ENCODE measurements around the gene SLIT3. TPM values are rescaled to one million over a fixed set of nuclear protein-coding genes. Genes with fewer than 3 reads are reported as not detected.
A peak's percentile ranks its signal among the peaks of the same experiment; 100 is the strongest.

The SLIT3 gene
- total and polyA plus RNA-seq, 8 donors: 1.2 to 24.5 (median 8.6) TPM

GRCh38 chr5:168779333-168779732 is 521.6 kb downstream of the SLIT3 start:
- Histone ChIP-seq H3K4me1 (no peaks in the 10 kb centered on the region), H3K9me3 (no peaks in the 10 kb centered on the region), H3K27me3 (no peaks in the 10 kb centered on the region), H3K4me3 (no peak overlapping the region), H3K27ac (no peak overlapping the region), H3K36me3 (peaks cover 0 to 13% (median under 1%) of the 10 kb centered on the region in 4 donors)
- no peak for DNase-seq
- intact Hi-C loops (cut with DNase I; ENCODE audit: low total_unique reads): no loop called here
- 88 to 100% (median 93%) methylated on average over 2 to 3 of the region's 3 CpGs for WGBS, 5 donors
- TF ChIP-seq EP300 (IDR thresholded peaks at IDR 0.05) (no peak), POLR2AphosphoS5 (IDR thresholded peaks at IDR 0.05) (no peak), POLR2A (IDR thresholded peaks at IDR 0.05) (no peak)
- TF ChIP-seq, protein P1, sequence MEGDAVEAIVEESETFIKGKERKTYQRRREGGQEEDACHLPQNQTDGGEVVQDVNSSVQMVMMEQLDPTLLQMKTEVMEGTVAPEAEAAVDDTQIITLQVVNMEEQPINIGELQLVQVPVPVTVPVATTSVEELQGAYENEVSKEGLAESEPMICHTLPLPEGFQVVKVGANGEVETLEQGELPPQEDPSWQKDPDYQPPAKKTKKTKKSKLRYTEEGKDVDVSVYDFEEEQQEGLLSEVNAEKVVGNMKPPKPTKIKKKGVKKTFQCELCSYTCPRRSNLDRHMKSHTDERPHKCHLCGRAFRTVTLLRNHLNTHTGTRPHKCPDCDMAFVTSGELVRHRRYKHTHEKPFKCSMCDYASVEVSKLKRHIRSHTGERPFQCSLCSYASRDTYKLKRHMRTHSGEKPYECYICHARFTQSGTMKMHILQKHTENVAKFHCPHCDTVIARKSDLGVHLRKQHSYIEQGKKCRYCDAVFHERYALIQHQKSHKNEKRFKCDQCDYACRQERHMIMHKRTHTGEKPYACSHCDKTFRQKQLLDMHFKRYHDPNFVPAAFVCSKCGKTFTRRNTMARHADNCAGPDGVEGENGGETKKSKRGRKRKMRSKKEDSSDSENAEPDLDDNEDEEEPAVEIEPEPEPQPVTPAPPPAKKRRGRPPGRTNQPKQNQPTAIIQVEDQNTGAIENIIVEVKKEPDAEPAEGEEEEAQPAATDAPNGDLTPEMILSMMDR (IDR thresholded peaks at IDR 0.05): no peak

DNA sequence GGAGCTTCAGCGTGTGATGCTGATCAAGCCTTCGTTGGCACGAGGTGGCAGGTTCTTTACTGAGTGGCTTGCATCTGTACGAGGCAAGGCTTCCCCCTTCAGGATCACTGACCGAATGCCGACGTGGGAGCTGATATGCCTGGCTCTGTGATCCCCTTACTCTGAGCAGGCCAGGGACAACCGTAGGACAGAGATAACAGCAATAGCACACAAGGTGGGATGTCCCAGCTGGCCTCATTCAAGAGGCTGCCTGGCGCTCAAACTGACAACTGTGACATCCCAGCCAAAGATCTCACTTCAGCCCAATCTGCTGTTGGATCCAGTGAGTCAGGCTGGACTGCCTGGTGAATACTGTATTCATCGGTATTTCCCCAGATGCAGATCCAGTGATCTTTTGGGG is 522.4 kb downstream of the SLIT3 start:
- H3K4me3 ChIP-seq: no peak overlapping the region
- H3K4me1 ChIP-seq: no peaks in the 10 kb centered on the region
- intact Hi-C loops (cut with DNase I; ENCODE audit: low total_unique reads): no loop called here
- H3K27me3 ChIP-seq: no peaks in the 10 kb centered on the region
- TF ChIP-seq POLR2AphosphoS5 (IDR thresholded peaks at IDR 0.05) (no peak), POLR2A (IDR thresholded peaks at IDR 0.05) (no peak), EP300 (IDR thresholded peaks at IDR 0.05) (no peak)
- TF ChIP-seq, protein P1 (IDR thresholded peaks at IDR 0.05): no peak
- H3K36me3 ChIP-seq: peaks cover 0 to 13% (median 3%) of the 10 kb centered on the region in 4 donors
- 80 to 96% (median 85%) methylated on average over 9 to 10 of the region's 10 CpGs for WGBS, 5 donors
- no peak overlapping the region for H3K27ac ChIP-seq
- H3K9me3 ChIP-seq: no peaks in the 10 kb centered on the region
- DNase-seq: no peak

GRCh38 chr5:168777651-168778050 is 523.3 kb downstream of the SLIT3 start:
- 63 to 79% (median 70%) methylated on average over 2 of the region's 2 CpGs for WGBS, 5 donors
- Histone ChIP-seq H3K27me3 (no peaks in the 10 kb centered on the region), H3K36me3 (peaks cover 0 to 18% (median 7%) of the 10 kb centered on the region in 4 donors), H3K9me3 (no peaks in the 10 kb centered on the region), H3K4me3 (no peak overlapping the region), H3K27ac (no peak overlapping the region), H3K4me1 (no peaks in the 10 kb centered on the region)
- intact Hi-C loops (cut with DNase I; ENCODE audit: low total_unique reads): no loop called here
- DNase-seq: no peak
- TF ChIP-seq EP300 (IDR thresholded peaks at IDR 0.05) (no peak), POLR2A (IDR thresholded peaks at IDR 0.05) (no peak), POLR2AphosphoS5 (IDR thresholded peaks at IDR 0.05) (no peak)
- TF ChIP-seq, protein P1 (IDR thresholded peaks at IDR 0.05): no peak

DNA sequence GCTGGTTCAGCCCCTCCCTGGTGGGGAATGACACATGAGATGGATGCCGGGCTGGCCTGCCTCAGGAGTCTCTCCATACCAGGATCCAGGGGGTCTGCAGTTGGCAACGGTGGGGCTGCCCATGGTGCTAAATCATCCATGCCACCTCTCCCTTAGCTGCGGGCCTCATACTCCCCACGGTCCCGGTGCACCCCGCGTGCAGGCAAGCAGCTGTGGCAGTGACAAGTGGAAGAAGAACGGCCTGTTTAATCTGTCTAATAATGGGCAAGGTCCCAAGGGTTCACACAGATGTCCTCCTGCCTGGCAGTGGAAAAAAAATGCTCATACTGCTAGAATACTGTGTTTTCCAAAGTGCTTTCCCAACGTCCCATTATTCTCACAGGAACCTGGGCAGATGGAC is 524.9 kb downstream of the SLIT3 start:
- H3K9me3 ChIP-seq: no peaks in the 10 kb centered on the region
- peaks cover 0 to 30% (median 13%) of the 10 kb centered on the region in 4 donors for H3K36me3 ChIP-seq
- whole genome bisulfite sequencing, 5 donors: 68 to 81% (median 77%) methylated on average over 9 of the region's 9 CpGs
- H3K4me3 ChIP-seq: no peak overlapping the region
- no peak overlapping the region for H3K27ac ChIP-seq
- H3K27me3 ChIP-seq: no peaks in the 10 kb centered on the region
- H3K4me1 ChIP-seq: no peaks in the 10 kb centered on the region
- DNase-seq: peak in 1 of 2 donors; percentile 28
- TF ChIP-seq EP300 (IDR thresholded peaks at IDR 0.05): no peak
- TF ChIP-seq POLR2A (IDR thresholded peaks at IDR 0.05): no peak
- TF ChIP-seq POLR2AphosphoS5 (IDR thresholded peaks at IDR 0.05): no peak
- TF ChIP-seq, protein P1 (IDR thresholded peaks at IDR 0.05): no peak
- intact Hi-C loops (cut with DNase I; ENCODE audit: low total_unique reads): no loop called here

Measured in stomach (tissue), 9 donors.